GM18498 (cell line): Measurements from ENCODE around the gene NPEPL1.
"Not testable (repeated sequence)": the region's sequence is repeated elsewhere in the genome, so short reads cannot be mapped to it uniquely, and the experiment has no call there.

Source experiments
- ATAC-seq: cut with Tn5 transposase; IDR thresholded peaks from one replicate; pipeline ENCODE4 v1.9.1; 2021; ENCODE audit warnings: mild to moderate bottlenecking, moderate library complexity; ENCODE audit not compliant: unreplicated experiment

Gene NPEPL1

DNA sequence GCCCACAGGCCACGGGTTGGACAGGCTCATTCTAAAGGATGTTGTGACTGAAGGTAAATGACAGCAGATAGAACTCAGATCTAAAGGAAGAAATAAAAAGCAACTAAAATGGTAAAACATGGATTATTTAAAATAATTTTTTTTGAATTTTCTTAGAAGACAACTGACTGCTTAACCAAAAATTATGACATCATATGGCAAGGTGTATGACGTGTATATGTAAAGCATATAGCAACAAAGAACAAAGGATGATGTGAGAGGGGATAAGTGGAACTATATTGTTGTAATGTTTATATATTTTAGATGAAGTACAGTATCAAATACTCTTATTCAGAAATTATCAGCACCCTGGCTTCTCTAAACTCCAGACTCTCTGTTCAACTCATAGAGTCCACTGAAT lies 38.6 kb downstream of the NPEPL1 start:
- ATAC-seq: no peak

DNA sequence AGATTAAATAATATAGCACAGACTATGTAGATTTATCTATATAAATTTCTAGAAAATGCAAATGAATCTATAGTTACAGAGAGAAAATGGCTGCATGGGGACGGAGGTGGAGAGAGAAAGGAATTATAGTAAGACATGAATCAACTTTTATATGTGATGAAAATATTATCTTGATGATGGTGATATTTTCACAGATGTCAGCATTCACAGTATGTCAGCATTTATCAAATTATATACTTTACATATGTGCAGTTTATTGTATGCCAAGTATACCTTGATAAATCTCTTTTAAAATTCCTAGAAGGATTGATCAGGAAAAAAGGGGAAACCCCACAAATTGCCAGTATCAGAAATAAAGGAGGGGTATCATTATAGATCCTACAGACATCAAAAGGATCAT lies 44.6 kb downstream of the NPEPL1 start:
- ATAC-seq: no peak

GRCh38 chr20:58740356-58741308 lies 48.0 kb downstream of the NPEPL1 start:
- ATAC-seq: no peak

DNA sequence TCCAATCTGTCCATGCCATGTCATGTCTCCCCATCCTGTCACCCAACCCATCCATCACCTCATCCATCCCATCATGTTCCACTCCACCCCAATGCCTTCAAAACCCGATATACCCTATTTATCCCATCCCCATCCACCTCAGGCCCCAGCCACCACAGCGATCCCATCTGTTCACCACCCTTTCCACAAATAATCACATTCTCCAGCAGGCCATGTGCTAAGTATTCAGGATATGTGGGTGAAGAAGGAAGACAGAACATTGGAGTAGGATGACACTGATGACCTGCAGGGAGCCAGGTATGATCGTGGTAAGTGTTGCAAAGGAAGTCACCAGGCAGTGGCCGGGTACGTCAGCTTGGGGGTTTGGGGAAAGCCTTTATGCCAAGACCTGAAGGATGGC lies 48.8 kb downstream of the NPEPL1 start:
- ATAC-seq: no peak

- no peak for ATAC-seq
These were observed 50.3 kb downstream of the NPEPL1 start for GRCh38 chr20:58742668-58743566.

GRCh38 chr20:58743929-58744534 lies 51.4 kb downstream of the NPEPL1 start:
- no peak for ATAC-seq

- no peak for ATAC-seq
These were observed 52.2 kb downstream of the NPEPL1 start for GRCh38 chr20:58744836-58745235.

- ATAC-seq: no peak
These were observed 52.8 kb downstream of the NPEPL1 start for GRCh38 chr20:58745391-58745790.

GRCh38 chr20:58746620-58747019 lies 54.0 kb downstream of the NPEPL1 start:
- no peak for ATAC-seq

GRCh38 chr20:58747211-58747610 lies 54.6 kb downstream of the NPEPL1 start:
- no peak for ATAC-seq

- ATAC-seq: no peak
These were observed 56.0 kb downstream of the NPEPL1 start for GRCh38 chr20:58748618-58749017.

GRCh38 chr20:58749098-58749769 lies 56.6 kb downstream of the NPEPL1 start:
- no peak for ATAC-seq

- ATAC-seq: no peak
These were observed 57.4 kb downstream of the NPEPL1 start for GRCh38 chr20:58749979-58750378.

- ATAC-seq: not testable (repeated sequence)
These were observed 58.1 kb downstream of the NPEPL1 start for GRCh38 chr20:58750706-58751105.

GRCh38 chr20:58751979-58752378 lies 59.4 kb downstream of the NPEPL1 start:
- no peak for ATAC-seq

GRCh38 chr20:58752565-58752964 lies 60.0 kb downstream of the NPEPL1 start:
- ATAC-seq: no peak

GRCh38 chr20:58753267-58753921 lies 60.8 kb downstream of the NPEPL1 start:
- ATAC-seq: no peak

DNA sequence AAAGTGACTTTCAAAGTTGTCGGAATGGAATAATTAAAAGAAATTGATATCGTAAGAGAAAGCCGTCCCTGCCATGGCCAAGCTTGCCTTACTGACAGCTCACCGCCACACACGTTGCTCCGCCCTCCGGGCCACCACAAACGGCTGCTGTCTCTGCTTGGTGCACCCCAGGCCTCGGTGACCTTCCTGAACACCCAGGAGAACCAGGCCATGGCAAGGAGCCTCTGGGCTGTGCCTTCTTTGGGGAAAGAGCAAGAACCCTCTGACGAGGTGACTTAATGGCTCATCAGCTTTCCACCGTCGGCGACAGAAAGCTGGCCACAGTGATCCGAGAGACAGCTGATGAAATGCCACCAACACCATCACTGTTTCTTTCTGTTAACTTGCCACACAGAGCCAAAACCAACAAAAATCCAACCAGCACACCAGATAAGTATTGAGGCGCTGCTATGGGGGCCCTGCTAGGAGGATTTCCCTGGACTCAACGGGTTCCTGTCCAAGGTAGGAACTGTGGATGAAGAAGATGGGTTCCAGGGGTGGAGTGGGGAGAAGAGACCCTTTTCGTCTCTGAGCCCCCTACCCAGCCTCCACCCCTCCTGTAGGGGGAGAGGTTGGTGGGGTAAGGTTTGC lies 61.4 kb downstream of the NPEPL1 start:
- no peak for ATAC-seq

- no peak for ATAC-seq
These were observed 62.0 kb downstream of the NPEPL1 start for GRCh38 chr20:58754584-58754983.
